CD4-positive, alpha-beta T cell treated with Interleukin-4 for 1 hour (primary cell): ENCODE data around the gene TTC28.

ENCODE experiments used
- DNase-seq, 2 donors: peaks; one replicate each; pipeline ENCODE4 v3.0.0-alpha.2; 2020 to 2022

Gene TTC28

GRCh38 chr22:28254396-28254795, 425.2 kb downstream of the TTC28 start:
- DNase-seq = no peak

GRCh38 chr22:28252539-28252938, 427.1 kb downstream of the TTC28 start:
- DNase-seq = no peak

GRCh38 chr22:28250036-28250695, 429.5 kb downstream of the TTC28 start:
- no peak for DNase-seq

- no peak for DNase-seq
Observed at GRCh38 chr22:28249402-28249801, 430.2 kb downstream of the TTC28 start.

- no peak for DNase-seq
Observed at GRCh38 chr22:28247667-28248363, 431.8 kb downstream of the TTC28 start.

GRCh38 chr22:28247136-28247535, 432.5 kb downstream of the TTC28 start:
- no peak for DNase-seq

GRCh38 chr22:28246397-28246796, 433.2 kb downstream of the TTC28 start:
- DNase-seq = no peak

GRCh38 chr22:28245579-28246224, 433.9 kb downstream of the TTC28 start:
- no peak for DNase-seq

GRCh38 chr22:28244757-28245156, 434.9 kb downstream of the TTC28 start:
- DNase-seq = no peak

- no peak for DNase-seq
Observed at GRCh38 chr22:28243539-28243938, 436.1 kb downstream of the TTC28 start.

- no peak for DNase-seq
Observed at GRCh38 chr22:28241656-28242290, 437.9 kb downstream of the TTC28 start.

GRCh38 chr22:28239941-28240340, 439.7 kb downstream of the TTC28 start:
- no peak for DNase-seq

GRCh38 chr22:28237783-28238182, 441.9 kb downstream of the TTC28 start:
- DNase-seq = no peak

GRCh38 chr22:28237112-28237511, 442.5 kb downstream of the TTC28 start:
- no peak for DNase-seq

- no peak for DNase-seq
Observed at GRCh38 chr22:28232204-28232603, 447.4 kb downstream of the TTC28 start.

- no peak for DNase-seq
Observed at GRCh38 chr22:28231441-28231840, 448.2 kb downstream of the TTC28 start.

GRCh38 chr22:28230671-28231070, 449.0 kb downstream of the TTC28 start:
- DNase-seq = no peak

- DNase-seq = no peak
Observed at GRCh38 chr22:28229566-28230485, 449.8 kb downstream of the TTC28 start.

- DNase-seq = no peak
Observed at GRCh38 chr22:28223826-28224225, 455.8 kb downstream of the TTC28 start.

- DNase-seq = no peak
Observed at GRCh38 chr22:28222976-28223745, 456.5 kb downstream of the TTC28 start.

GRCh38 chr22:28222571-28222970, 457.1 kb downstream of the TTC28 start:
- DNase-seq = no peak

GRCh38 chr22:28222052-28222451, 457.6 kb downstream of the TTC28 start:
- DNase-seq = no peak
